HL-60 (cell line): ENCODE results near the gene CKAP2L.
A peak's percentile ranks its signal among the peaks of the same experiment; 100 is the strongest.

Experiments
- CTCF ChIP-seq: IDR thresholded peaks from one replicate; pipeline ENCODE4 v1.5.1; 2011; ENCODE audit warnings: low read length, control low read depth, inconsistent platforms; ENCODE audit not compliant: insufficient read depth
- POLR2AphosphoS5 ChIP-seq: IDR thresholded peaks from 2 replicates; pipeline ENCODE4 v1.6.1; 2012; ENCODE audit warnings: low read depth
- REST ChIP-seq: IDR thresholded peaks from 2 replicates; pipeline ENCODE4 v1.6.1; 2012; ENCODE audit warnings: low read depth; ENCODE audit not compliant: insufficient replicate concordance
- SPI1 ChIP-seq: IDR thresholded peaks from 2 replicates; pipeline ENCODE4 v1.6.1; 2012; ENCODE audit warnings: low read depth, mild to moderate bottlenecking, borderline replicate concordance

- TF ChIP-seq CTCF (no peak), POLR2AphosphoS5 (no peak), REST (no peak), SPI1 (peak; percentile 95)
Observed at GRCh38 chr2:112754564-112754963, 9.8 kb downstream of the CKAP2L start.
